HEK293 (cell line): ENCODE data around the gene MEGF8.
"Not testable (repeated sequence)": the region's sequence is repeated elsewhere in the genome, so short reads cannot be mapped to it uniquely, and the experiment has no call there.

Experiments used
- CTCF ChIA-PET: fragments of 350-600 bp; formaldehyde crosslinking; extraction: SDS; loops from one replicate; lab custom pipeline; 2021; ENCODE audit warnings: antibody characterized with exemption; lab: Yijun Ruan, JAX
- POLR2A ChIA-PET: fragments of 300-600 bp; formaldehyde crosslinking; extraction: SDS; loops from one replicate; lab custom pipeline; 2020; ENCODE audit warnings: antibody characterized with exemption, inconsistent platforms; lab: Yijun Ruan, JAX
- H3K27ac ChIP-seq: fragments of 200-500 bp; sonication (Bioruptor generic); 2 replicates; pipeline ENCODE4 v1.5.1; 2014; ENCODE audit warnings: low read depth, low read length, control low read depth, inconsistent platforms; ENCODE audit errors: extremely low read depth
- H3K36me3 ChIP-seq, 2 experiments: fragments of 200-500 bp in 1 of 2; sonication (Bioruptor generic) in 1 of 2; 1 replicate in 1 of 2; 2 replicates in 1 of 2; pipeline ENCODE4 v1.5.1; 2014 to 2017; ENCODE audit warnings: inconsistent platforms in 2 of 2, low read length in 2 of 2; ENCODE audit not compliant: control insufficient read depth in 2 of 2, insufficient read depth in 1 of 2
- H3K4me1 ChIP-seq: fragments of 200-500 bp; sonication (Bioruptor generic); 2 replicates; pipeline ENCODE4 v1.5.1; 2014; ENCODE audit warnings: mild to moderate bottlenecking, low read length, inconsistent platforms; ENCODE audit not compliant: control insufficient read depth, insufficient read depth
- H3K4me3 ChIP-seq: 2 replicates; pipeline ENCODE4 v1.5.1; 2011; ENCODE audit warnings: low read depth, mild to moderate bottlenecking, control low read depth, low read length, moderate library complexity
- H3K9me3 ChIP-seq: fragments of 200-500 bp; sonication (Bioruptor generic); 2 replicates; pipeline ENCODE4 v1.5.1; 2014; ENCODE audit warnings: low read depth, low read length, inconsistent platforms; ENCODE audit not compliant: control insufficient read depth, insufficient read depth
- GLI2 ChIP-seq: fragments of 450-650 bp; formaldehyde crosslinking; IDR thresholded peaks from 2 replicates; pipeline ENCODE4; 2017; ENCODE audit warnings: missing biosample characterization, missing genetic modification characterization, low read depth, borderline replicate concordance
- KLF1 ChIP-seq: fragments of 450-650 bp; formaldehyde crosslinking; IDR thresholded peaks from 2 replicates; pipeline ENCODE4 v1.5.1; 2016; ENCODE audit warnings: missing biosample characterization, missing genetic modification characterization
- OVOL3 ChIP-seq: fragments of 450-650 bp; formaldehyde crosslinking; IDR thresholded peaks from 2 replicates; pipeline ENCODE4 v1.5.1; 2016; ENCODE audit warnings: missing biosample characterization, missing genetic modification characterization
- REPIN1 ChIP-seq: fragments of 450-650 bp; formaldehyde crosslinking; IDR thresholded peaks from 2 replicates; pipeline ENCODE4 v1.5.1; 2017; ENCODE audit warnings: missing biosample characterization, missing genetic modification characterization, low read depth
- ZBTB17 ChIP-seq: fragments of 450-650 bp; formaldehyde crosslinking; IDR thresholded peaks from 2 replicates; pipeline ENCODE4 v1.5.1; 2016; ENCODE audit warnings: missing biosample characterization, missing genetic modification characterization
- ZFP69B ChIP-seq: fragments of 450-650 bp; formaldehyde crosslinking; IDR thresholded peaks from 2 replicates; pipeline ENCODE4 v1.5.1; 2016; ENCODE audit warnings: missing biosample characterization, missing genetic modification characterization
- ZNF10 ChIP-seq: fragments of 450-650 bp; formaldehyde crosslinking; IDR thresholded peaks from 2 replicates; pipeline ENCODE4 v1.5.1; 2017; ENCODE audit warnings: missing biosample characterization, missing genetic modification characterization
- ZNF112 ChIP-seq: fragments of 450-650 bp; formaldehyde crosslinking; IDR thresholded peaks from 2 replicates; pipeline ENCODE4 v1.5.0; 2017; ENCODE audit warnings: missing biosample characterization, missing genetic modification characterization
- ZNF133 ChIP-seq: fragments of 450-650 bp; formaldehyde crosslinking; IDR thresholded peaks from 2 replicates; pipeline ENCODE4 v1.5.1; 2016; ENCODE audit warnings: missing biosample characterization, missing genetic modification characterization
- ZNF221 ChIP-seq: fragments of 450-650 bp; formaldehyde crosslinking; IDR thresholded peaks from 2 replicates; pipeline ENCODE4 v1.5.1; 2017; ENCODE audit warnings: missing biosample characterization, missing genetic modification characterization, borderline replicate concordance
- ZNF561 ChIP-seq: fragments of 450-650 bp; IDR thresholded peaks from 2 replicates; pipeline ENCODE4 v1.5.1; 2018; ENCODE audit warnings: missing biosample characterization, missing genetic modification characterization, borderline replicate concordance
- ZNF596 ChIP-seq: fragments of 450-650 bp; IDR thresholded peaks from 2 replicates; pipeline ENCODE4 v1.5.0; 2018; ENCODE audit warnings: missing biosample characterization, mild to moderate bottlenecking, missing genetic modification characterization, moderate library complexity
- ZNF610 ChIP-seq: fragments of 450-650 bp; formaldehyde crosslinking; IDR thresholded peaks from 2 replicates; pipeline ENCODE4 v1.5.1; 2016; ENCODE audit warnings: missing biosample characterization, missing genetic modification characterization, borderline replicate concordance
- ZNF792 ChIP-seq: fragments of 450-650 bp; formaldehyde crosslinking; IDR thresholded peaks from 2 replicates; pipeline ENCODE4 v1.5.1; 2016; ENCODE audit warnings: missing biosample characterization, missing genetic modification characterization
- ZNF837 ChIP-seq: fragments of 450-650 bp; formaldehyde crosslinking; IDR thresholded peaks from 2 replicates; pipeline ENCODE4 v1.5.1; 2016; ENCODE audit warnings: missing biosample characterization, missing genetic modification characterization
- ZNF843 ChIP-seq: fragments of 450-650 bp; formaldehyde crosslinking; IDR thresholded peaks from 2 replicates; pipeline ENCODE4 v1.5.1; 2016; ENCODE audit warnings: missing biosample characterization, missing genetic modification characterization
- ZXDB ChIP-seq: fragments of 450-650 bp; formaldehyde crosslinking; IDR thresholded peaks from 2 replicates; pipeline ENCODE4 v1.5.1; 2016; ENCODE audit warnings: missing biosample characterization, missing genetic modification characterization
- TF ChIP-seq, protein P1 (sequence below): fragments of 450-650 bp; formaldehyde crosslinking; IDR thresholded peaks from 2 replicates; pipeline ENCODE4 v1.5.1; 2016; ENCODE audit warnings: missing biosample characterization, missing genetic modification characterization
- TF ChIP-seq, protein P2 (sequence below): fragments of 450-650 bp; formaldehyde crosslinking; IDR thresholded peaks from 2 replicates; pipeline ENCODE4 v1.5.1; 2016; ENCODE audit warnings: missing biosample characterization, missing genetic modification characterization
- TF ChIP-seq, protein P3 (sequence below): fragments of 450-650 bp; formaldehyde crosslinking; IDR thresholded peaks from 2 replicates; pipeline ENCODE4 v1.5.1; 2016; ENCODE audit warnings: missing biosample characterization, missing genetic modification characterization
- TF ChIP-seq, protein P4 (sequence below): fragments of 450-650 bp; formaldehyde crosslinking; IDR thresholded peaks from 2 replicates; pipeline ENCODE4 v1.5.1; 2016; ENCODE audit warnings: missing biosample characterization, missing genetic modification characterization
- TF ChIP-seq, protein P5 (sequence below): fragments of 450-650 bp; formaldehyde crosslinking; IDR thresholded peaks from 2 replicates; pipeline ENCODE4 v1.5.1; 2017; ENCODE audit warnings: missing biosample characterization, missing genetic modification characterization

Gene MEGF8

DNA sequence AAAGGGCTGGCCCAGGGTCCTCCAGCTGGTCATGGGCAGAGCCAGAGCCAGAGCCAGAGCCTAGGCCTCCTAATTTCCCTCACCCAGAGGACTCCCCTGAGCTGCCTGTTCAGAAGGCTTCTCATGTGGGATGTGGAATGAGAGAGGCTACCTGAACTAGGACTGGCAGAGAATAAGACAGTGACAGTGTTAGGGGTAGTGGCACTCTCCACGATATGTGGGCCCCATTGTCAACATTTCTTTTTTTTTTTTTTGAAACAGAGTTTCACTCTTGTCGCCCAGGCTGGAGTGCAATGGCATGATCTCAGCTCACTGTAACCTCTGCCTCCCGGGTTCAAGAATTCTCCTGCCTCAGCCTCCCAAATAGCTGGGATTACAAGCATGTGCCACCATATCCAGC lies 5.9 kb downstream of the MEGF8 start:
- Histone ChIP-seq H3K4me1 (peaks cover 40% of the 10 kb centered on the region), H3K36me3 (peaks cover 18 to 32% of the 10 kb centered on the region in 2 experiments)
- H3K9me3 ChIP-seq, H3K27ac ChIP-seq, H3K4me3 ChIP-seq: not testable (repeated sequence)
- TF ChIP-seq, protein P1, sequence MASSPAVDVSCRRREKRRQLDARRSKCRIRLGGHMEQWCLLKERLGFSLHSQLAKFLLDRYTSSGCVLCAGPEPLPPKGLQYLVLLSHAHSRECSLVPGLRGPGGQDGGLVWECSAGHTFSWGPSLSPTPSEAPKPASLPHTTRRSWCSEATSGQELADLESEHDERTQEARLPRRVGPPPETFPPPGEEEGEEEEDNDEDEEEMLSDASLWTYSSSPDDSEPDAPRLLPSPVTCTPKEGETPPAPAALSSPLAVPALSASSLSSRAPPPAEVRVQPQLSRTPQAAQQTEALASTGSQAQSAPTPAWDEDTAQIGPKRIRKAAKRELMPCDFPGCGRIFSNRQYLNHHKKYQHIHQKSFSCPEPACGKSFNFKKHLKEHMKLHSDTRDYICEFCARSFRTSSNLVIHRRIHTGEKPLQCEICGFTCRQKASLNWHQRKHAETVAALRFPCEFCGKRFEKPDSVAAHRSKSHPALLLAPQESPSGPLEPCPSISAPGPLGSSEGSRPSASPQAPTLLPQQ: peak; percentile 52; the same call in 1 of the 2 replicates
- TF ChIP-seq ZFP69B (tag by site-specific recombination): 0 out of 2 replicates have a peak, but pooled peaks have one; percentile 44
- ChIA-PET POLR2A (interaction anchor here (2.0 kb wide), 1 partner anchor 66 kb away, joined by 6 read pairs; no protein-coding TSS in a partner anchor), CTCF (interaction anchor here (0.6 to 2.6 kb wide), 9 partner anchors 9 to 331 kb away, joined by 3 to 12 read pairs (median 4); no protein-coding TSS in a partner anchor)

DNA sequence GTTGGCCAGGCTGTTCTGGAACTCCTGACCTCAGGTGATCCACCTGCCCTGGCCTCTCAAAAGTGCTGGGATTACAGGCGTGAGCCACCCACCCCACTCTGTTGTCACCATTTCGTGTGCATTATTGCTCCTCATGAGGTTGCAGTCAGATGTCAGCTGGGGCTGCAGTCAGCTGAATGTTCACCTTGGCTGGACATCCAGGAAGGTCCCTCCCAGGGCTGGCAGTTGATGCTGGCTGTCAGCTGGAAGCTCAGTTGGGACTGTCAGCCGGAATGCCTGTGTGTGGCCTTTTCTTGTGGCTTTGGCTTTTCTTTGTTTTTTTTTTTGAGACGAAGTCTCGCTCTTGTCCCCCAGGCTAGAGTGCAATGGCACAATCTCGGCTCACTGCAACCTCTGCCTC lies 6.6 kb downstream of the MEGF8 start:
- POLR2A ChIA-PET: no interaction called here
- TF ChIP-seq ZNF133 (tag by site-specific recombination) (no peak), ZNF10 (tag by site-specific recombination) (no peak), ZXDB (no peak), ZFP69B (tag by site-specific recombination) (no peak), ZNF561 (tag by site-specific recombination) (no peak), ZNF221 (no peak)
- TF ChIP-seq, protein P2, sequence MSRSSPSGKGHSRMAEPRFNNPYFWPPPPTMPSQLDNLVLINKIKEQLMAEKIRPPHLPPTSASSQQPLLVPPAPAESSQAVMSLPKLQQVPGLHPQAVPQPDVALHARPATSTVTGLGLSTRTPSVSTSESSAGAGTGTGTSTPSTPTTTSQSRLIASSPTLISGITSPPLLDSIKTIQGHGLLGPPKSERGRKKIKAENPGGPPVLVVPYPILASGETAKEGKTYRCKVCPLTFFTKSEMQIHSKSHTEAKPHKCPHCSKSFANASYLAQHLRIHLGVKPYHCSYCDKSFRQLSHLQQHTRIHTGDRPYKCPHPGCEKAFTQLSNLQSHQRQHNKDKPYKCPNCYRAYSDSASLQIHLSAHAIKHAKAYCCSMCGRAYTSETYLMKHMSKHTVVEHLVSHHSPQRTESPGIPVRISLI (tag by site-specific recombination): no peak
- TF ChIP-seq, protein P3, sequence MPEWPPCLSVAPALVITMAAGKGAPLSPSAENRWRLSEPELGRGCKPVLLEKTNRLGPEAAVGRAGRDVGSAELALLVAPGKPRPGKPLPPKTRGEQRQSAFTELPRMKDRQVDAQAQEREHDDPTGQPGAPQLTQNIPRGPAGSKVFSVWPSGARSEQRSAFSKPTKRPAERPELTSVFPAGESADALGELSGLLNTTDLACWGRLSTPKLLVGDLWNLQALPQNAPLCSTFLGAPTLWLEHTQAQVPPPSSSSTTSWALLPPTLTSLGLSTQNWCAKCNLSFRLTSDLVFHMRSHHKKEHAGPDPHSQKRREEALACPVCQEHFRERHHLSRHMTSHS (tag by site-specific recombination): no peak
- TF ChIP-seq, protein P4, sequence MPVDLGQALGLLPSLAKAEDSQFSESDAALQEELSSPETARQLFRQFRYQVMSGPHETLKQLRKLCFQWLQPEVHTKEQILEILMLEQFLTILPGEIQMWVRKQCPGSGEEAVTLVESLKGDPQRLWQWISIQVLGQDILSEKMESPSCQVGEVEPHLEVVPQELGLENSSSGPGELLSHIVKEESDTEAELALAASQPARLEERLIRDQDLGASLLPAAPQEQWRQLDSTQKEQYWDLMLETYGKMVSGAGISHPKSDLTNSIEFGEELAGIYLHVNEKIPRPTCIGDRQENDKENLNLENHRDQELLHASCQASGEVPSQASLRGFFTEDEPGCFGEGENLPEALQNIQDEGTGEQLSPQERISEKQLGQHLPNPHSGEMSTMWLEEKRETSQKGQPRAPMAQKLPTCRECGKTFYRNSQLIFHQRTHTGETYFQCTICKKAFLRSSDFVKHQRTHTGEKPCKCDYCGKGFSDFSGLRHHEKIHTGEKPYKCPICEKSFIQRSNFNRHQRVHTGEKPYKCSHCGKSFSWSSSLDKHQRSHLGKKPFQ: no peak
- TF ChIP-seq, all 188 proteins: peak for 0
- H3K9me3 ChIP-seq: no peaks in the 10 kb centered on the region
- CTCF ChIA-PET: interaction anchor here (0.6 to 2.6 kb wide), 5 partner anchors 8 to 332 kb away, joined by 3 to 12 read pairs (median 4); no protein-coding TSS in a partner anchor
- H3K27ac ChIP-seq: no peak overlapping the region
- H3K36me3 ChIP-seq: peaks cover 20 to 39% of the 10 kb centered on the region in 2 experiments
- H3K4me1 ChIP-seq: peaks cover 33% of the 10 kb centered on the region
- no peak overlapping the region for H3K4me3 ChIP-seq

DNA sequence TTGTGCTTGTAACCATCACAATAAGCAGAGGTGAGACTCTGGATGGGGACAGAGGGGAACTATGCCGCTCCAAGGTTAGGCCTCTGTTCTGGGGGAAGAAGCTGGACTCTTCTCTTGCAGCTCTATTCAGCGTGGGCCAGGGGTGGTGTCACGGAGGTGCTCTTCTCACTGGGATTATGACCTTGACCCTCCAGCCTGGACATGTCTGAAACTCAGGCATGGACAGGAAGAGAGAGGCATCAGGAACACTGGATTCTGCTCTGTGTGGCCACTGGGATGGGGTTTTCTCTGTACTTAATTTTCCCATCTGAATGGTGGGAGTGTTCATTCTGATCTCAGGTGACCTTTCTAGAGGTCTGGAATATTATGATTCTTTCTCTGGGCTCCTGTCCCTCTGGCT lies 7.6 kb downstream of the MEGF8 start:
- H3K4me1 ChIP-seq: peaks cover 24% of the 10 kb centered on the region
- H3K27ac ChIP-seq: 0 out of 2 replicates have a peak overlapping the region, but pooled peaks have one; percentile 41
- ChIA-PET POLR2A (interaction anchor here (0.5 to 1.1 kb wide), 2 partner anchors 64 to 82 kb away, joined by 3 to 5 read pairs; no protein-coding TSS in a partner anchor), CTCF (interaction anchor here (0.5 to 0.6 kb wide), 2 partner anchors 29 to 88 kb away, joined by 3 read pairs; no protein-coding TSS in a partner anchor)
- no peak overlapping the region for H3K4me3 ChIP-seq
- no peaks in the 10 kb centered on the region for H3K9me3 ChIP-seq
- H3K36me3 ChIP-seq: peaks cover 29 to 41% of the 10 kb centered on the region in 2 experiments
- TF ChIP-seq, protein P5, sequence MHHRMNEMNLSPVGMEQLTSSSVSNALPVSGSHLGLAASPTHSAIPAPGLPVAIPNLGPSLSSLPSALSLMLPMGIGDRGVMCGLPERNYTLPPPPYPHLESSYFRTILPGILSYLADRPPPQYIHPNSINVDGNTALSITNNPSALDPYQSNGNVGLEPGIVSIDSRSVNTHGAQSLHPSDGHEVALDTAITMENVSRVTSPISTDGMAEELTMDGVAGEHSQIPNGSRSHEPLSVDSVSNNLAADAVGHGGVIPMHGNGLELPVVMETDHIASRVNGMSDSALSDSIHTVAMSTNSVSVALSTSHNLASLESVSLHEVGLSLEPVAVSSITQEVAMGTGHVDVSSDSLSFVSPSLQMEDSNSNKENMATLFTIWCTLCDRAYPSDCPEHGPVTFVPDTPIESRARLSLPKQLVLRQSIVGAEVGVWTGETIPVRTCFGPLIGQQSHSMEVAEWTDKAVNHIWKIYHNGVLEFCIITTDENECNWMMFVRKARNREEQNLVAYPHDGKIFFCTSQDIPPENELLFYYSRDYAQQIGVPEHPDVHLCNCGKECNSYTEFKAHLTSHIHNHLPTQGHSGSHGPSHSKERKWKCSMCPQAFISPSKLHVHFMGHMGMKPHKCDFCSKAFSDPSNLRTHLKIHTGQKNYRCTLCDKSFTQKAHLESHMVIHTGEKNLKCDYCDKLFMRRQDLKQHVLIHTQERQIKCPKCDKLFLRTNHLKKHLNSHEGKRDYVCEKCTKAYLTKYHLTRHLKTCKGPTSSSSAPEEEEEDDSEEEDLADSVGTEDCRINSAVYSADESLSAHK (tag by site-specific recombination): no peak
- TF ChIP-seq ZNF837 (tag by site-specific recombination) (no peak), KLF1 (no peak), OVOL3 (tag by site-specific recombination) (no peak), ZNF596 (tag by site-specific recombination) (no peak), ZBTB17 (tag by site-specific recombination) (no peak), REPIN1 (tag by site-specific recombination) (no peak), ZNF792 (tag by site-specific recombination) (no peak), ZNF610 (tag by site-specific recombination) (no peak), ZNF843 (tag by site-specific recombination) (no peak), GLI2 (tag by site-specific recombination) (no peak), ZNF112 (no peak)
